GM18861 (cell line): Measurements from ENCODE around the gene CYP1B1.

Experiments used
- ATAC-seq: cut with Tn5 transposase; IDR thresholded peaks from one replicate; pipeline ENCODE4 v1.9.1; 2021; ENCODE audit not compliant: unreplicated experiment

CYP1B1 gene

DNA sequence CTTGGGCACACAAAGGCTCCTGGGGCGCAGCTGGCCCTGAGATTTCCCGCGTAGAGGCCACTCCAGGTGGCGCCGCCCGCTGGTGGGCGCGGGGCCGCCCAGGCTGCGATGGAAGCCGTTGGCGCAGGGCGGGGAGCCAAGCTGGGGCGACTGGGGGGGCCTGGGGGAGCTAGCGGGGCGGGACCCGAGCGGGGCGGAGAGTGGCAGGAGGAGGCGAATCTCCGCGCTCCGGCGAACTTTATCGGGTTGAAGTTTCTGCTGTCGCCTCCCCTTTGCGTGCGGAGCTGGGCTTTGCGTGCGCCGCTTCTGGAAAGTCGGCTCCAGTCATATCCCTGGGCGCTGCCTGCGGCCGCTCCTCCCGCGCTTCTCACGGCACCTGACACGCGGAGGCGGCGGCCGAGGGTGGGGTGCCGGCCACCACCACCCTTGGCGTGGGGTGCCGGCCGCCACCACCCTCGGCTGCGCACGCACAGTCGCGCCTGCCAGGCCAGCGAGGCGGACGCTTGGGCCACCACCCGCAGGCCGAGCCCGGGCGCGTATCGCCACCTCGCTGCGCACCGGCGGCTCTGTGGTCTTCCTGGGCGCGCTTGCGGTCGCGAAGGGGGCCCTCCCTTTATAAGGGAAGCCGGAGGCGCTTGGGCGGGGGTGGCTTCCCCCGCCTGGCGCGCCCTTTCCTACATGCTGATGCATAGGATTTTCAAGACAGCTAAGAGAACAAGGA, 919 bp upstream of the CYP1B1 start:
- ATAC-seq = peak; percentile 39

DNA sequence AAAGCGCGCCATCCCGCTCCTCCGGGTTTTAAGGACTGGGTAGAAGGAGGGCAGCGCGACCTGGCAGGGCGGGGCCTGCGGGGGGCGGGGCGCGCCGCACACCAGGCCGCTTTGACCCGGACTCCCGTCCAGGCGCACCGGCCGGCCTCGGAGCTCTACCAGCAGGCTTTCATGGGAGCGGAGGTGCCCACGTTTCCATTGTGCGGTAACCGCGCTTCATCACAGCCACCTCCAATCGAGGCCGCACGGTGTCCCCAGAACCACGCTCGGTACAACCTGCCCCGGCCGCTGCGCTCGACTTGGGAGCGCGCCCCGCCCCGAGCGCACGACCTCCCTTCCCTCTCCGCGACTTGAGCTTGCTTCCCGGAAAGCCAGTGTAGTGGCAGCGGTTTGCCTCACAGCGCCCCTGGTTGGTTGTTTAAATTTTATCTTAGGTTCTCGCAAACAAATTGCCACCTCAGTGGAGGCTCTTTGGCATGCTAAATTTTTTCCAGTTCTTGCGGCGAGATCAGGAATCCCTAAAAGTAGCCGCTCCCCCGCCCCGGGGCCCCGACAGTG, 280 bp upstream of the CYP1B1 start:
- no peak for ATAC-seq

DNA sequence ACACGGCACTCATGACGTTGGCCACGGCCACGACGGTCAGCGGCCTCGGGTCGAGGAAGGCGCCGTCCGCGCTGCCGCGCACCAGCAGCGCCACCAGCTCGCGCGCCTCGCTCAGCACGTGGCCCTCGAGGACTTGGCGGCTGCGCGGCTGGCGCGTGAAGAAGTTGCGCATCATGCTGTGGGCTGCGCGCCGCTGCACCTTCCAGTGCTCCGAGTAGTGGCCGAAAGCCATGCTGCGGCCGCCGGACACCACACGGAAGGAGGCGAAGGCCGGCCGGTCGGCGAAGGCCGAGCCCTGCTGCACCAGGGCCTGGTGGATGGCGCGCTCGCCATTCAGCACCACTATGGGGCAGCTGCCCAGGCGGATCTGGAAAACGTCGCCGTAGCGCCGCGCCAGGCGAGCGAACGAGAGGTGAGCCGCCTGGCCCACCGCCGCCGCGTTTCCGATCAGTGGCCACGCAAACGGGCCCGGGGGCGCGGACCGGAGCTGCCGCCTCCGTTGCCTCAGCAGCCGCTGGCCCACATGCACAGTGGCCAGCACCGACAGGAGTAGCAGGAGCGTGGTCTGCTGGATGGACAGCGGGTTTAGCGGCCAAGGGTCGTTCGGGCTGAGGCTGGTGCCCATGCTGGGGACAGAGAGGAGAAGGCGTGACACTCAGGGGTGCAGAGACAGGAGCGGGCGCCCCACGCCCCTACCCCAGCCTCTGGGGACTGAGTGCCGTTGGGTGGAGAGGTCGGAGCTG, 1.0 kb downstream of the CYP1B1 start:
- no peak for ATAC-seq

DNA sequence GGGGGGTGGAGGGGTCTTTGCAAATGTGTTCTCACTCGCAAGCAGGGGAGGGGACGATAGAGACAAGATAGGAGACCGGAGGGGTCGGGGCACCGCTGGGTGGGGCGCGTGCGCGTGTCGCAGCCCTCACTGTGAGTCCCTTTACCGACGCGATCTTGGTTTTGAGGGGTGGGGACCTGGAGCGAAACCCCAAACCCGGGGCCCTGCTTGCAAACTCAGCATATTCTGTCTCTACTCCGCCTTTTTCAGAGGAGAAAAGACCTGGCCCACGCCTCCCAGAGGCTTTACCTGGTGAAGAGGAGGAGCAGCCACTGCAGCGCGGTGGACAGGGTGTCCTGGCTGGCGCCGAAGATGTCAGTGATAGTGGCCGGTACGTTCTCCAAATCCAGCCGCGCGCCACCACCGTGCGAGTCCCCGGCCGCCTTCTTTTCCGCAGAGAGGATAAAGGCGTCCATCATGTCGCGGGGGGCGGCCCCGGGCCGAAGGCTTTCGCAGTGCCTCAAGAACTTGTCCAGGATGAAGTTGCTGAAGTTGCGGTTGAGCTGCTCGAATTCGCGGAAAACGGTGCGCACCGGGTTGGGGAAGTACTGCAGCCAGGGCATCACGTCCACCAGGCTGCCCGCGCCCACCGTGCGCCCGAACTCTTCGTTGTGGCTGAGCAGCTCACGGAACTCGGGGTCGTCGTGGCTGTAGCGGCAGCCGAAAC, 1.7 kb downstream of the CYP1B1 start:
- ATAC-seq = no peak

DNA sequence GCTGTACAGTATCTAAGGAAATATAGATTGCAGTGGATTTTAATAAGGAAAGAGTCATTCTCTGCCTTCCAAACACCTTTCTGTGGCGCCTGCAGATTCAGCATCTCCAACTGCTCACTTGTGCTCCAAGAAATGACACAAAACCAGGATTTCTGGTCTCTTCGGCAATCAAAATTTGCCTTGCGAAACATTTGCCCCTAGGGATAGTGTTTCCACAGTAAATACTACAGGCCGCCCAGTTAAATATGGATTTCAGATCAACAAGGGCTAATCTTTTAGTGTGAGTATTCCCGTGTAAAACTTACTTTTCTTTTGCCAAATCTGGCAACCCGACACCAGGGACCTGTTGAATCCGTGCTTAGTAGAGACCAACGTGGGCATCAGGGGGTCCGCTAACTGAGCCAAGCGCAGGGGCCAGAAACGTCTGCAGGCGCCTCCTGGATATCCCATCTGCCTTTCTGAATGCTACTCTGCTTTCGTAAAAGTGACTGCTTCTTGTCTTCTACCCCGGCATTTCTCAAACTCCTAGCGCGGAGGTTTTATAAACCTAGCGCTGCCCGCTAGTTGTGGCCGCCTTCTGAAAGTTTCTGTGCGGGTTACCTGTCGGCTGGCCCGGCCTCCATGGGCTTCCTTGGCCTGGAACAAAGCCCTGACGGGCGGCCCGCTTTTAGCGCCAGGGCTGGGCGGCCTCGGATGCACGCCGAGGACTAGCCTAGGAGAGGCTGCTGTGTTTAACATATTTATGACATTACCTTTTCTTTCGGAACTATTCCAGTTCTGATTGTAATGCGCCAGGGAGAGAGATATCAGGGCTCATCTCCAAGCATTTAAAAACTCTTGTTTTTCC, 2.5 kb downstream of the CYP1B1 start:
- ATAC-seq = no peak

DNA sequence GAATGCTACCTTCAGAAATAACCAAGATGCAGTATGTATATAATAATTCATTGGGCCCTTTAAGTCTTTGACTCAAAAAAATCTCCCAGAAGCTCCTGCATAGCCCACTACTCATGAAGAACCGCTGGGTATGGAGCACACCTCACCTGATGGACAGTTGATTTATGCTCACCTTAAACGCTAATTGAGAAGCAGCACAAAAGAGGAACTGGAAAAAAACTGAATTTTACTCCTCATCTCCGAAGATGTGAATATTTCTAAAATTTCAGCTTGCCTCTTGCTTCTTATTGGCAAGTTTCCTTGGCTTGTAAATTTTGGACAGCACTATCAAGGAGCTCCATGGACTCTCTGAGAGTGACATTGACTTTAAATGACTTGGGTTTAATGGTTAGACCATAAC, 5.5 kb downstream of the CYP1B1 start:
- ATAC-seq = no peak

DNA sequence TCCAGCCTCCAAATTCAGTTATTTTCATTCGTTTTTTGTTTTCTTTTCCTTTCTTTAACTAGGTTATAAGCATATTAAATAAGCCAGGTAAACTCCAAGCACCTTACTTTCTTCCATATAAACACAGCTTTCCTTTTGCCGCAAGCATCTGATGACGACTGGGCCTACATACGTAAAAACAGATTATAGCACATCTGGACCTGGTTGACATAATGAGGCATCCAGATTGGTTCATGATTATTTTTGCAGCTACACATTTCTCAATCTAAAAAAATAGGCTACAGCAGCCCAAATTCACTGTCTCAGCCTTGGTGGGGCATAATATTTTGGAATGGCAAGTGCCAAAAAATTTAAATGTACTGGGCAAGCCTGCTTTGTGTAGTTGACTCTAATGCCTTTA, 7.7 kb downstream of the CYP1B1 start:
- ATAC-seq = no peak

DNA sequence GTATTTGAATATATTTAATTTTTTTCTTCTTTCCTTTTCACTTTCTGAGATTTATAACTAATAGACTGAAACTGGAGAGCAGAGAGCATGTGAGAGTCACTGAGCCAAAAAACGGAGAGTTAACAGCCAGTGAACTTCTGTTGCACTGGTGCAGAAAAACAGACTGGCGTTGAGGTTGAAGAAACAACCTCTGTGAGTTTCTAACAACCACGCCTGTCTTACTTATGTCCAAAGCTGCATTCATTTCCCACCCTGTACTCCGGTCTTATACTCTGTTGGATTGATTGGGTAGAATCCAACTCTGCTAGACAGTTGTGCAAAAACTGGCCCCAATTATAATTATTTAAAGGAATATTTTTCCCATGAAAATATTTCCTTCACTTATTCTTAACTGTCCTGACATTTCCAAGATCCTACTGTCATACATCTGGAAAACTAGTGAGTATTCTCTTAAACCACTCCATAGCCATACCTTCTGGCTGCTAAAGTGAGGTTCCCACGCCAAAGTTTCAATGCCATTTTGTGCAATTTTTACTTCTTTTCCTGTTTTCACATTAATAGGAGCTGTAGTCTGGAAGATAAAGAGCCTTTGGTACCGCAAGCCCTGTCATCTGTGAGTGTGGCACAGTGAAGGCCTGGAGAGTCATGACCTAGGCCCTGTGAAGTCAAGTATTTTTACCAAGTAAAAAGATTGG, 9.4 kb downstream of the CYP1B1 start:
- no peak for ATAC-seq

DNA sequence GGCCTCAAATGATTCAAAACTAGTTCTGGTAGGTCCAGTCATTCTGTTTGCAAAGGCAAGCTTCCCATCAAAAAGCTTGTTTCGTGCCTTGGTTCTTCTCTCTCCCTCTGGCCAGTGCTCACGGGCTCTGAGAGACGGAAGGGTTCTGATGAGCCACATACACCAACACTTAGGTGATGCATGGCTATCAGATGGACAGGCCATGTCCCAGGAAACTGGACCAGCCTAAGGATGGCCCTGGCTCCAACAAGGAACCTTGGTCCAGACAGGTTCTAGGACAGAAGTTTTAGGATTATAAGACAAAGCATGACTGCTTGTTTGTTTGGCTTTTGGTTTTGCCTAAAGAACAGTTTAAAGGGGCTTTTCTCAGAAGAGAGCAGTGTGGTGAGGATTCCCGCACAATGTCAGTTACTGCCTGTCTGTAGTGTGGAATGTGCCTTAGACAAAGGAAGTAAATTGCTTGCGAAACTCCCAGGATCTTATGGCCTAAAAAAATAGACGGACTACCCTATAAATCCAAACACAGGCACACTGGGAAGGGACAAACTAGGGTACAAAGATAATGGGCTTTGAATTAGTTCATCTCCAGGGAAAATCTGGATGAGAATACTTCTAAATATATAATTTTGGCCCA, 10.3 kb downstream of the CYP1B1 start:
- ATAC-seq = no peak

DNA sequence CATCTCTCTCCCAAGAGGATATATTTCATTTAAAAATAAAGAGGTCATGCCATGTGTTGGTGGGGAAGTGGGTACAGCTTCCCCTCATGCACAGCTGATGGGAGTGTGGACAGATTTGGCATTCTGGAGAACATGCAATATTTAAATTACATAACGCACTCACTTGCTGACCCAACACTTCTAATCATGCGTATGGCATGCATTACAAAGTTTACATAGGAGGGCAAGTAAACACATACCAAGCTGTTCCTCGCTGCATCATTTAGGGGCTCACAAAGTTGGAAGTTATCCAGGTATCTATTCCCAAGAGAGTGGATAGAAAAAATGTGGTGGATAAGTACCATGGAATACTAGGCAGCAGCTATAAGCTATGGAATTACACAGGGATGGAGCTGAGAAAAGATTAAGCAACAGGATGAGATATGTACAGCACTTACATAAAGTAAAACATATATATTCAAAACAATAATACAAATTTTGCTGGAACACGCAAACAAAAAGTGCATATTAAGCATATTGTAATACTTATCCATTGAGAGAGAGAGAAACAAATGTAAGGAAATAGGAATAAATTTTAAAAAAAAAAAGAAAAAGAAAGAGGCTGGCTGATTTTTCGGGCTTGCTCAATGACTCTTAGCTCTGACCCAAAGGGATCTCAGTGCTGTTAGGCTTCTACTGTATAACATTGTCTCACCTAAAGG, 11.0 kb downstream of the CYP1B1 start:
- no peak for ATAC-seq

DNA sequence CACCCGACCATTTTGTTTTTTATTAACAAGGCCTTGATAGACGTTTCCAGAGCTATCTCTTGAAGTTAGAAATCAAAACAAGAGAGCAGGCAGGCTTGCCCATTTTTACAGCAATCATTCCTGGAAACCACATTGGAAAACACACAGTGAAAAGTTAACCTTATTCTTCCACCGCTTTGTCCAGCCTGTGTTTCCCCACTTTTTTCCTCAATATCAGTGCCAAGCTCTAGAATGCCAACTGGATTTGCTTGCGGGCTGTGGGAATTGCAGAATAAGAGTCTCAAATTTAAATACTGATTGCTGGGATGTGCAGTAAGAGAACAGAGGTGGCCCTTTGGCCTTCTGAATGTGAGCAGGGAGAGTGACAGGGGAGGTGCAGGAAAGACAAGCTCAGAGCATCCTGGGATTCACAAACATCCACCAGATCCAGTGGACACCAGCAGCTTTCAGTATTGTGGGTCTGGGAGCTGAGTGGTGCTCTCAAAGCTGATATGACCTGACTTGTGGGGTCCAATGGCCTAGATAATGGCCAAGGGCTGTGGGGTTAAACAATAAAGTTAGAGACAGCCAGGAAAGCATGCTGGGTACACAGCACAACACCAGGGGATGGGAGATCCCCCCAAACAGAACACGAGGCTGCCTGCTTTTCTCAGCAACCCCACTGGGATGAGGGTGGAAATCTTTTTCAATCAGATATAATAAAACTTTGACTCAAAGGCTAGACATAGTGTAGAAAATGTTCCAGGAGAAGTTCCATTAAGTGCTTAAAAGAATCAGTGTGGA, 15.5 kb downstream of the CYP1B1 start:
- ATAC-seq = no peak

DNA sequence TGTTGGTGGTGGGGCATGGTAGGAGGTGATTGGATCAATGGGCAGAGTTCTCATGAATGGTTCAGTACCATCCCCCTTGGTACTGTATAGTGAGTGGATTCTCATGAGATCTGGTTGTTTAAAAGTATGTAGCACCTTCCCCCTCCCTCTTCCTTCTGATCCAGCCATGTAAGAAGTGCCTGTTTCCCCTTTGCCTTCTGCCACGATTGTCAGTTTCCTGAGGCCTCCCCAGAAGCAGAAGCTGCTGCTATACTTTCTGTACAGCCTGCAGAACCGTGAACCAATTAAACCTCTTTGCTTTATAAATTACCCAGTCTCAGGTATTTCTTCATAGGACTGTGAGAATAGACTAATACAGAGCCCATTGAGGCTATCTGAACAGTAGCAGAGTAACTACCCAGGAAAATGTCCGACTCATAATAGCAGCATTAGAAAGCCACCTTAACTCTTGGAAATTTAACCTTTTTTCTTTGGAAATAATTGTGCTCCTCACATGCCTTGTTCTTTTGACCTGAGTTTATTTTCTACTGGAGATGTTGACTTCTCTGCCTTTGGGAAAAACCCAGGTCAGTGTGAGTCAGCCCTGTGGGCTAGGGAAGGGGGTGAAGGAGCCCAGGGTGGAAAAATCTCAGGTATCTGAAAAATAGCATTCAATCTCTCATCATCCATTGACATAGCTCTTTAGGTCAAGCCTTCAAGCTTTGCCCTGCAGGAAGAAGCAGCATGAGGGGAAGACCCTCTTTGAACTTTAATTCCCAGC, 18.1 kb downstream of the CYP1B1 start:
- no peak for ATAC-seq

DNA sequence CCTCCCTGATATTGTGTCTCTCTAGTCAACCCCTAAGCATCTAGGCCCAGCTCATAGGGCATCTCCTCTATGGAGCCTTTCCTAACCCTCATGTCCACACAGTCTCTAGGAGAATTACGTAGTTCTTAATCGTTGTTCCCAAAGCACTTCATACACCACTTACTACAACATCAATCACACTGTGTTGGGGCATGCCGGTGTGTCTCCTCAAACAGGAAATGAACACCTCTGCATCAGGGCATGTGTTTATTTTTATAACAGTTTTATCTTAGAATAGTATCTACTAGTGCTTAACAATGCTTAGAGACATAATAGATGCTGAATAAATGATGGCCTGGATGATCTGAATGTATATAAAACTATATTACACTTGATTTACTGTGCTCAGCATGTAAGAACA, 19.7 kb downstream of the CYP1B1 start:
- ATAC-seq = no peak

DNA sequence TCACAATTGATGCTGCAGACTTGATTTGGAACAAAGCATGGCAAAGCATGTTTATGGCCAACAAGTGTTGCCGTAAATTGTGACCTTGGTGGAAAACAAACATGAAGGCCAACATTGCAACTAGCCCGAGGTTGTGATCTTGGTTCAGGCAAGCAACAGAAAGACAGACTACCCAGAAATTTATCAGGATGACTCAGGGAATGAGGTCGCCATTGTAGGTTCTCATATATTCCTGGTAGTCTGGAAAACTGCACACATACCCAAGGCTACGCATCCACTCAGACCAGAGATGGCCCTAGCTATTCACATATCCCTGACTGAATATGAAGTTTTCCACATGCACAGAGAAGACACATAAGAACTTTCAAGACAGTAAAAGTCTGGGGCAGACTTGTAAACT, 30.1 kb downstream of the CYP1B1 start:
- no peak for ATAC-seq

DNA sequence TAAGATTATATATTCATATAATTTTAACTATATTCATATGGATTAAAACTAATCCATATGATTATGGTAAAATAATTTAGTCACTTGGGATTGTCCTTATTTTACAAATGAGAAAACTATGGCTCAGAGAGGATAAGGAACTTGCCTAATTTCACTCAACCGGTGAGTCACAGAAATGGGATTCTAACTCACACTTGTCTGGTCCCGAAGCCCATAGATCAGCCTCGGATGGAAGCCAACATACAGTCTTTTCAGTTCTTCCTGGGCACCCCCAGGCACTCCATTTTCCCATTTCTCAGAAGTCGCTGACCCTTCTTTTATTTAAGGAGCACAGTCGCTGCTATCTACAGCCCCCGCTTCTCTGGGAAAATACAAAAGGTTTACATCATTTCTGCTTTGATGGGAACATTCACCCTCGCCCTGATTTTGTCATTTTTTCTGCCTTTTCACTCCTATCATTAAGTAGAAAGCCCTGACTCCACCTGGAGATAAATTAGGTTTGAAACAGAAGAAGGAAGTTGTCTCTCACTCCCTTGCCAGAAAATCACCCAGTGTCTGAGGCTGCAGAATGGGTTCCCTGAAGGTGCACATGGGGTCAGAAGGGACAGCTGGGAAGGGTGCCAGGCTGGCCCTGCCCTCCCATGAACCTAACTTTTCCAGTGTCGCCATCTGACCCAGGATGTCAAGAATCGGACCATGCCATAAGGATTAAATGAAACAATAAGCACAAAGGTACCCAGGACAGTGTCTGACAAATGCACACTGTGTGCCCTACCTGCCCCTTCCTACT, 36.6 kb downstream of the CYP1B1 start:
- no peak for ATAC-seq

DNA sequence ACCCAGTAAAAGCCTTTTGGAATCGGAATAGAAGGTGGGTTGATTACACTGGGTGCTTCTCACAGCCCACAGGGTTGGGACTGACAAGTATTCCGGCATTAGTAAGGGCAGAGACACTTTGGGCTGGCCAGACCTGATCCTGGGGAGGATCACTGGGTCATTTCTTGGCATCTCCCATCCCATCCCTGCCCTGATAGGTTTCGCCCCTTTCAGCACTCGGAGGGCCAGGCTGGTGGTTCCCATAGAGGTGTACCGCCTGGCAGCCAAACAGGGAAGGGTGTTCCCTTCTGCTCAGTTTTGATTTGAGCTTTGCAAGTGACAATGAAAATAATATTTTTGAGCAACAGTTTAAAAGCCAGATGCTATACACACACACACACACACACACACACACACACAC, 37.3 kb downstream of the CYP1B1 start:
- ATAC-seq = no peak
